HG02642 (cell line): ENCODE results near the gene ELAPOR1.

Source experiments
- ATAC-seq: cut with Tn5 transposase; IDR thresholded peaks from one replicate; pipeline ENCODE4 v1.9.1; 2021; ENCODE audit warnings: mild to moderate bottlenecking; ENCODE audit not compliant: unreplicated experiment, poor library complexity

The ELAPOR1 gene

GRCh38 chr1:109095631-109096030 is 18.3 kb upstream of the ELAPOR1 start:
- no peak for ATAC-seq

- ATAC-seq, result no peak
These were observed 17.8 kb upstream of the ELAPOR1 start for GRCh38 chr1:109096120-109096519.

GRCh38 chr1:109099938-109100773 is 13.8 kb upstream of the ELAPOR1 start:
- ATAC-seq, result peak; percentile 90

- no peak for ATAC-seq
These were observed 9.4 kb upstream of the ELAPOR1 start for GRCh38 chr1:109104364-109105151.

- no peak for ATAC-seq
These were observed 8.0 kb upstream of the ELAPOR1 start for GRCh38 chr1:109105881-109106280.

GRCh38 chr1:109107785-109108184 is 6.1 kb upstream of the ELAPOR1 start:
- no peak for ATAC-seq

GRCh38 chr1:109109906-109110305 is 4.0 kb upstream of the ELAPOR1 start:
- no peak for ATAC-seq

- ATAC-seq, result no peak
These were observed 2.4 kb upstream of the ELAPOR1 start for GRCh38 chr1:109111386-109112055.

GRCh38 chr1:109112056-109112651 is 1.8 kb upstream of the ELAPOR1 start:
- ATAC-seq, result peak; percentile 31

GRCh38 chr1:109112652-109113285 is 1.1 kb upstream of the ELAPOR1 start:
- peak; percentile 73 for ATAC-seq

- ATAC-seq, result no peak
These were observed 393 bp downstream of the ELAPOR1 start for GRCh38 chr1:109114342-109114674.

- no peak for ATAC-seq
These were observed 1.8 kb downstream of the ELAPOR1 start for GRCh38 chr1:109115685-109116084.

- ATAC-seq, result no peak
These were observed 2.4 kb downstream of the ELAPOR1 start for GRCh38 chr1:109116286-109116685.

- ATAC-seq, result no peak
These were observed 4.2 kb downstream of the ELAPOR1 start for GRCh38 chr1:109118089-109118488.

- ATAC-seq, result no peak
These were observed 6.4 kb downstream of the ELAPOR1 start for GRCh38 chr1:109120356-109120755.

GRCh38 chr1:109131059-109131458 is 17.1 kb downstream of the ELAPOR1 start:
- ATAC-seq, result no peak

GRCh38 chr1:109131800-109132199 is 17.9 kb downstream of the ELAPOR1 start:
- ATAC-seq, result no peak

GRCh38 chr1:109133002-109133706 is 19.2 kb downstream of the ELAPOR1 start:
- no peak for ATAC-seq

GRCh38 chr1:109133815-109134214 is 19.9 kb downstream of the ELAPOR1 start:
- ATAC-seq, result peak; percentile 57

- ATAC-seq, result peak; percentile 41
These were observed 20.5 kb downstream of the ELAPOR1 start for GRCh38 chr1:109134423-109134822.
